Stimulated activated CD8-positive, alpha-beta memory T cell treated with anti-CD3 and anti-CD28 coated beads, Interleukin-4, amount 100 ng/mL, for 1 hour (primary cell): Measurements from ENCODE around the gene GNAT1.

Experiments used
- DNase-seq, 2 donors: peaks; one replicate each; pipeline ENCODE4 v3.0.0-alpha.2; 2020; ENCODE audit warnings: low read depth in 2 of 2, low spot score in 1 of 2

The GNAT1 gene

GRCh38 chr3:50190936-50191660 lies at the start of gene GNAT1:
Gene GNAT1 (plus strand): TSS chr3:50191610. CDS start chr3:50191726, 116 bp downstream.
- no peak for DNase-seq

DNA sequence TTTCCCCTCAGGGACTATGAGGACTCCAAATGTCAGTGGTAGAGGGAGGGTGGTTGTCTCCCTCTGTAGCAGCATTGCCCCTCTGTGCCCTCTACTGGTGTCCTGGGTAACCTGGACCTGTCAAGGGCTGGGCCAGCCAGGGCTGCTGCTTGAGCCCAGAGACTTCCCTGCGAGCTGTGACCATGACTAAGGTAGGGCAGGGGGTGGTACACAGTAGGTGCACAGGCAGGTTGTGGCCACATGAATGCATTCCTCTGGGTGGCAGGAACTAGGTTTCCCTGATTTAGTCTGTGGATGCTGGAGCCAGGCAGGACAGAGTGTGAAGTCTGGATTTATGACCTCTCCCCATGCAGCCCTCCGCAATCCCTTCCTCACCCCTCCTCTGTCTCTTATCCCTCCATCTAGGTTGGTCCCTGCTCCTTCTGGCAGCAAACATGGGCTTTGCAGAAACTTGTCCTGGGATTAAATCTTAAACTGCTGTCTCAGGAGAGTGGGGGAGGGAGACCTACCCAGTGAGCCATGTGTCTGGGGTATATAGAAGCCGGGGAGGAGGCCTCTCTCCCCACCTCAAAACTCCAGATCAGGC lies 45.0 kb upstream of the GNAT1 start:
- DNase-seq: no peak

DNA sequence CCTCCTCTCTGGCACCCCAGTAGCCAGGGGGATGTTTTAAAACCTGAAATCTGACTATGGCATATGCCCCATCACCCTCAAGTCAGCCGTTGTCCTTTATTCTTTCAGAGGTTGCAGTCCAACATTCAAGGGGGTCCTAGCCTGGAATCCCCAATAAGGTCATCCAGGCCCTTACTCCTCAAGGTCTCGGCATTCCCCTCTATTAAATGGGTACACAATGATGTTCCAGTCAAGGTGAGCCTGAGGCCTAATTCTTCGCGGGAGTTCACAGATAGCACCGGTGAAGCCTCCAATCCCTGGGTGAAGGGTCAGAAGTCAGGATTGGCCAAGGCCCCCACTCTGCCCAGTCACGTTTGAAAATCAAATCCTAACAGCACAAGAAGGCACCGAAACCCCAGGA lies 44.4 kb upstream of the GNAT1 start:
- DNase-seq: no peak

GRCh38 chr3:50147447-50147846 lies 44.0 kb upstream of the GNAT1 start:
- no peak for DNase-seq

DNA sequence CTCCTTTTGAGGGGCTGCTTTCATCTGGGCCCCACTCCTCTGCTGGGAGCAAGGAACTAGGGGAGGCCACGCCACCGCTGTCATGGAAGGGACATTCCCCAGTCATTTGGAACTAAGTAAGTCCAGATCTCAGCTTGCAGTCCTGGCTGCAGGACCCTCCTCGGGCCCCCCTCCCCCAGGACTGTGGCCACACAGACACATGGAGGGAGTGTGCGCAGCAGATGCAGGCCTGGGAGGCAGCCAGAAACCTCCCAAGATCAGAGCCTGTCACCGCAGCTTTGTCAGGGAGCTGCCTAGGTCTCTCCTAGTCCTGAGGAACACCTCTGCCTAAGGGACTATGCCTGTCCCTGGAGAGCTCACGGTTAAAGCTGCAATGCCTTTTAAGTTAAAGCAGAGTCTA lies 43.5 kb upstream of the GNAT1 start:
- no peak for DNase-seq

GRCh38 chr3:50150404-50150750 lies 41.0 kb upstream of the GNAT1 start:
- DNase-seq: no peak

- DNase-seq: no peak
Observed at GRCh38 chr3:50150863-50151686, 40.3 kb upstream of the GNAT1 start.

DNA sequence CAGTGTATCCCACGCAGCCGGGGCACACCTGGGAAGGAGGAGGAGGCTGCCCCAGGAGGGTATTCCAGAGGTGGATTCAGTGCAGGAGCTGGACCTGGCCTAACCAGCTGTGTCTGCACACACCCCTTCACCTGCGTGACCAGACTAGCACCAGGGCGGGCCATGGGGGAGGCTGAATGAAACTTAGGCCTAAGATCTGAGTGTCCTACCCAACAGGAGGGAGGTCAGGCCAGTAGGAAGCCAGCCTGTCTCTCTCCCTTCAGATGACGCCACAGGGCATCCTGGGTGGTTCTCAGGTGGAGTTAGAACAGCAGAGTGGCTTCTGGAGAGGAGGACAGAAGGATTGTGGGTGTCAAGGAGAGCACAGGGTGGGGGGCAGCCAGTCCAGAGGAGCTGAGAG lies 39.7 kb upstream of the GNAT1 start:
- DNase-seq: no peak

- DNase-seq: no peak
Observed at GRCh38 chr3:50153782-50154475, 37.5 kb upstream of the GNAT1 start.

DNA sequence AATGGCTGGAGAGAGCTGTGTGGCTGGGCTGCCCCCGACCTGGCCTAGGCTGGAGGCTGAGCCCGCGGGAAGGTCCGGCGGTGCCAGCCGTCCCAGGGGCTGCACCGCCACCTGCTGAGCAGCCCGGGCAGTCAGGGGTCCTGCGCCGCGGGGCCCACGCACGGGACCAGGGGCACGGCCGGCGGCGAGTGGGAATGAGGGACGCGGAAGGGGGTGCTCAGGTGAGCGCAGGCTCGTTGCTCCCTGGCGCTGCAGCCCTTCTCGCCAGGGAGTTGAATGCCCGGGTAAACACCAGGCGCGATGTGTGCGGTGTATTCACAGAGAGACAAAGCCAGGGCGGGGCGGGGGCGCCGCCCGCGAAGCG lies 37.0 kb upstream of the GNAT1 start:
- no peak for DNase-seq

DNA sequence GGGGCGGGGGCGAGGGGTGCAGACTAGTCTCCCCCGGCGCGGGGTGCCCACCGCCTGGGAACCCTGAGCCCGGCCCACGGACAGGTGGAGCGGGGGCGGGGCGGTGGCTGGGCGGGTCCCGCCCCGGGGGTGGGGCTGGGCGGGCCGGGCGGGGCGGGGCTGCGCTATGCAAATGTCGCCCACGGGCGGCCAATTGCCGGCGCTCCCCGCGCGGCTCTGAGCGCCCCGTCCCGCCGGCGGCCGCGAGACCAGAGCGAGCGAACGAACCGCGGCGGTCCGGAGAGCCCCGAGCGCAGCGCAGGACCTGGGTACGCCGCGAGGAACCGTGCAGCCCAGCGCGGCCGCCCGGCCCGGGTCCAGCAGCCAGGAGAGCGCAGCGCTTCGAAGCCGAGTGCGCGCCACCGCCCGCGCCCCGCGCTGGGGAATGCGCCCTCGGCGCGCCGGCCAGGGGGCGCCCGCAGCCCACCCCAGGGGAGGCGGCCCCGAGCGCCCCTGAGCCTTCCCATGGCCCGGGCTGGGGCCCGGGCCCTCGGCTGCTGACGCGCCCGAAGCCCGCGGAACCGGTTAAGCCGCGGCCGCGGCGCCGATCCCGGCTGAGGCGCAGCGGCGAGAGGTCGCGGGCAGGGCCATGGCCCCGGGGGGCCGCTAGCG lies 36.4 kb upstream of the GNAT1 start, which contains the start of gene SEMA3F:
Gene SEMA3F, plus strand, starts transcription at position 485 of the 651 bp plus-strand sequence. CDS start 4,299 bp downstream, outside the sequence.
- peak; percentile 10 to 27 for DNase-seq

GRCh38 chr3:50155491-50155878 lies 35.9 kb upstream of the GNAT1 start:
- no peak for DNase-seq

- no peak for DNase-seq
Observed at GRCh38 chr3:50155891-50156290, 35.5 kb upstream of the GNAT1 start.

- DNase-seq: no peak
Observed at GRCh38 chr3:50156549-50157493, 34.6 kb upstream of the GNAT1 start.

GRCh38 chr3:50157827-50158529 lies 33.4 kb upstream of the GNAT1 start:
- DNase-seq: no peak

GRCh38 chr3:50158530-50159146 lies 32.8 kb upstream of the GNAT1 start:
- DNase-seq: no peak

GRCh38 chr3:50160561-50160983 lies 30.8 kb upstream of the GNAT1 start:
- no peak for DNase-seq

DNA sequence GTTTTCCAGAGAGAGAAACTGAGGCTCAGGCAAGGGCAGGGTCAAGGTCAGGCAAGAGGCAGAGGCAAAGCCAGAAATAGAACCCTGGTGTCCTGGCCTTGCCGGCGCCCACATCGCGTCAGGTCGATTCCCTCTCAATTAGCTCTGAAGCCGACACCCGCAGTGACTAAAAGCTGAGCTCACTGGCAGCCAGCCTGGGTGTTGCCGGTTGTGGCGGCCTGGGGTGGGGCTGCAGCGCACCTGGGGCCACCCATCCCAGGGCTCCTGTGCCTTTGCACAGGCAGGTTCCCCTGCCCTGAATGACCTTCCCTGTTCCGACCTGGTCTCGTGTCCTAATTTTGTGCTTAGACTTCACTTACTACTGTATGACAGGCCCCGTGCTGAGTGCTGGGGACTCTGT lies 30.1 kb upstream of the GNAT1 start:
- no peak for DNase-seq
